GM19468 (cell line): Measurements from ENCODE around the gene MORC2.

Experiments
- ATAC-seq: cut with Tn5 transposase; IDR thresholded peaks from one replicate; pipeline ENCODE4 v1.9.1; 2021; ENCODE audit warnings: mild to moderate bottlenecking, moderate library complexity, moderate number of reproducible peaks; ENCODE audit not compliant: unreplicated experiment; ENCODE audit errors: extremely low read depth

The MORC2 gene

DNA sequence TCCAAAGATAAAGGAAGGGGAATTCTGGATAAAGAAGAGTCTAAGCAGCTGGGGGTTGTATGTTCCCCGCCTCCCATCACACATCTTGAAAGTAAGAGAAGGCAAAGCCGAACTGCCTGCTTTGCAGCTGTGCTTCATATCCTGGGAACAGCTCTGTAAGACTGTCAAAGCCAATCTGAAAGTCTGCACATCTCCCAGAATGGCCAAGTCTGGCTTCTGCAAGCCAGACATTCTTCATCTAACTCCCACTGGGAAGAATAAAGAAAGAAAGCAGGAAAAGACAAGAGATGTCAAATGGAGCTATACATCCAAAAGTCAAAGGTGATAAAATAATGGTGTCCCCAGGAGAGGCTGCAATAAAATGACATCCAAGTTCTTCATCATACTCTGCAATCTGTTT, 15.4 kb downstream of the MORC2 start:
- no peak for ATAC-seq

DNA sequence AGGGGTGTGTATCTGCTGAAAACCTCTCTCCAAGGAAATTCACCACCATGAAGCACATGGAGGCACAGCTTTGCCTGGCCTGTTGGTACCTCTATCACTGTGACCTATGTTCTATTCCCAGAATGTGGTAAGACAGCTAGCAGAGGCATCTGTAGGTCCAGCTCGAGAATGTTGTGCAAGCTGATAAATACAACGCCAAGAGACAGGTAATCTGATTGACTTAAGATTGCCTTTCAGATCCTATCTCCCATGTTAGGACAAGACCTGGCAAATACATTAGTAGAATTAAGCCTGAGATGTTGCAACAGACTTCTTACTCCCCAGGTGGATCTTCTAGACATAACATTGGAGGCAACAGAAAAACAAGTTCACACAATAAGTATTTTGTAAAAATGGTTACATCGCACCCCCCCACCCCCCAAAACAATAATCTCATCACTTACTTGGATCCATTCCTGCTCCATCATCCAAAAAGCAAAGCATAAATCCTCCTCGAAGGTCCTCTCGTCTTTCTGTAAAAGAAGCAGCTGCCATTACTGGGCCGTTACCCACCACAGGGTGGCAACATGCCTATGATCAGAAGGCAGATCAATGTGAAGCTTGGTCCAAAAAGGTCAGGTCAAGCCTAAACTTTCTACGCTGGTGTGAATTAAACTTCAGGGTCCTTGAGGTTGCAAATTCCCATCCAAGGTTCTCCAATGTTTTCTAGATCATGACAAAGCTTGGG, 18.5 kb downstream of the MORC2 start:
- ATAC-seq = no peak

DNA sequence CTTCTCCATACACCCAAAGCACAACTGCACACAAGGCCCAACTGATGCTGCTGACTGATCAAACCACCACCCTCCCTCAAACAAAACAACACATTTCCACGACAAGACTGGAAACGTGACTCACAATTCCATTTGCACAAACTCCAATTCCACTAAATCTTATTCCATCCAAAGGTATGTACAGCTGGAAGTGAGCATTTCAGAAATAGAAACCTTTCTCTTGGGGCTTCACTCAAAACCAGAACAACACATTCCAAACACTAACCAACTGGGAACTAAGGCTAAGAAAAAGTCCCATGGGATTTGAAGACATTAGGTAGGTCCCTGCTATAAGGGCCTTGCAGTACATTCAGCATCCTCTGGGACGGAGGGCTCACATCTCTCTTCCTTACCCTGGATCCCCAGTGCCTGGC, 19.6 kb downstream of the MORC2 start:
- no peak for ATAC-seq

DNA sequence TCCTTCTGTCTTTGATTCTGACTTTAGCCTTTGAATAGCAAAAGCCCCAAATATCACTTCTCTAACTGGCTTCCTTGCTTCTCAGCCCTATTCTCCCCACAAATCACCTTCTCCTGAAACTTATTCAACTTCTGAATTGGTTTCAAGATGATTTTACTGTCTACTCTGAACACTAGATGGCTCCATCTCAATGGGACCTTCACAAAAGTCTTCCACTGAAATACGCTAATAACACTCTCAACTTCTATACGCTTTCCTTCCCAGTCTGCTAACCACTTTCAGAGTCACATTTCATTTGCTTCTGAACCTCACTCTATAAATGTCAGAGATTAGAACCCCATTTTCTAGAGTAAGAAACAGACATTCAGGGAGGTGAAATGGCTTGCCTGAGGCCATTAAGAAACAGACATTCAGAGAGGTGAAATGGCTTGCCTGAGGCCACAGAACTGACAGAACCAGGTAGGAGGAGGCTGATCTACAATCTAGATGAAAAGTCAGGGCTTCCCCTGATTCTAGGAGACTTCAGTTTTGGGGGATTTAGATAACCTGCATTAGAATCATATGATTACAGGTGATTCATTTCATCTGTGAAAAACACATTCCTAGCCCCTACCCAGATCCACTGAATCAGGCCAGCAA, 20.6 kb downstream of the MORC2 start:
- no peak for ATAC-seq

DNA sequence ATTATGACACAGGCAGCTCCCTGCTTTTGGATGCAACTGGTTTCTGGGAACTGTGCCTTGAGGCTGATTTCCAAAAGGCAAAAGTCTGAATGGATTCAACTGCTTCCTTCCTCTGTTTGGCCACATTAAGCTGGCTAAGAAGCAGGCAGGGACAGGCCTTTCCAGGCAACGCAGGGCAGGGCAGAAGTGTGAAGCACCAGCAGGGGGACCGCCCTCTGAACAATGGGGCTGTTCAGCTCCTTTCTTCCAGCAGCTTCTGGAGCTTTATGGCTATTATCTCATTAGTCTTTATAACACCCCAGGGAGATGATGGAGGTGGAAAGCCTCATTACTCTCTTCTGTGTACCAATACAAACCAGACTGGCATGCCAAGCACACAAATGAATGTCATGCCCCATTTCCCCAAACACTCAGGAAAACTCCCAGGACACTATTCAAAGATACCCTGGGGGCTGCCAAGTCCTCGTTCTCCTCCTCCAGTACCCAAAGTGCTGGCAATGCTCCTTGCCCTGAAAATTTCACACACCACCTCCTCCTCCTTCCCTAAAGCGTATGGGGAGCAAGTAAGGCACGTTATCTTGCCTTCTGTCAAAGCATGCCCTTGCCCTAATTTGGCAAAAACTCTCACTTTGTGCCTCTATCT, 21.3 kb downstream of the MORC2 start:
- ATAC-seq = no peak

DNA sequence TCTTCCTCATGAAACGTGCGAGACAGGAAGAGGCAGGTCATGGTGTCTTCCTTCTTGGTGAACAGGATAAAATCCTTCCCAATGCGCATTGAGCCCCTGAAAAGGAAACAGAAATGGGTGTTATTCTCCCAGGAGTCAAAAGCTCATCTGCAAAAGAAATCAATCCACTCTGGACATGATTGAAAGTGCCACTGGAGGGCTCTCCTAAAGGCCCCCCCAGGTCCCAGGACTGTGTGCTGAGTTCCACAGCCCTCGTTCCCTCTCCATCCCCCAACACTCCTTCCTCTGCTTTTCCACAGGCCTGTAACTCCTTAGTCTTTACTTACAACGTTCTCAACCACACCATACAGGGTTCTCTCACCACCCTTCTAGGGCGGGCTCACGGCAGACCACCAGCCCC, 22.2 kb downstream of the MORC2 start:
- ATAC-seq = no peak

DNA sequence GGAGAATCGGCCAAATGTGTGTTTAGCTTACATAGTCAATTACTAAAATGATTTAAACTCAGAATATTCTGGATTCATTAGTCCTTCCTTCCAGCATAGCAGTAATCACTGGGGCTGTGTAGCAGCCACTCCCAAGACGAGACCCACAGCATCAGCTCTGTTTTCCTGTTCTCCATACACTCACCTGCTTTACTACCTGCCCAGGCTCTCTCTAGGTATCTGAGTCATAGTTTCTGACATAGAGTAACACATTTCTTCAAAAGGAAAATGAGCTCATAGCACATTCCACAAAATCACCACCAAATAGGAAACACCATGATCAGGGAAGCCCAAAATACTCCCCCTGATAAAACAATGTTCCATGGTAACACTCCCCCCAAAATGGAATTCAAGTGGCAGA, 22.9 kb downstream of the MORC2 start:
- ATAC-seq = no peak

DNA sequence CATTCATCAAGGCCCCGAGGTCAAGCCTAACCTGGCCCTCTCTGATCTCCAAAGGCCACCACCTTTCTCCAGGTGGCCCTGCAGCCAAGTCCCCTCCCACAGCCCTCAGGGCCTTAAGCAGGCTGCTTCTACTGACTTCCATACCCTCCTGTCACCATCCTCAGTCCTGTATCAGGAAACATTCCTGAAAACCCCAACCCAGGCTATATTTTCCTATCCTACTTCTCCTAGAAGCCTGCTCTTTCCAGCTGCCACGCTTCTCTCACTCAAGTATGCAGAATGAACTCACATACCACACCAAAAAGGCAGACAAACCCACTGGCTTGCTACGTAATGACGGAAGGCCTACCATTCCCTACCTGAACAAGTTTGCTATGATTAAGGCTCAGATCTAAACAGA, 23.6 kb downstream of the MORC2 start:
- ATAC-seq = no peak

DNA sequence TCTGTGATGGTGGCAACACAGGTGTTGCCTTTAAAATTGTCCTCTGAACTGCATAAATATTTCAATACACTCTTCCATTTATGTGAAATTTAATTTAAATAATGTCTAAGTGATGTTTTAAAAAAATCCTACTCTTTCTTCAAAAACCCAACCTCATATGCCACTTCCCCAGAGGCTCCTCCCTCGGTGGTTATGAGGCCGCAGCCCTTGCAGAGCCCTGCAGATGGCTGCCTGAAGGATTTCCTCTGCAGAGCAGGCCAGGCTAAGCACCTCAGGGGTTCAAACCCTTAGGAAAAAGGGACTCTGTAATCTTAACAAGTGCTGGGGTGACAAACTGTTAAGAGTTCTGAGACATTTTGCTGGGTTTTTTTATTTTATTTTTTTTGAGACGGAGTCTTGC, 25.2 kb downstream of the MORC2 start:
- ATAC-seq = no peak

DNA sequence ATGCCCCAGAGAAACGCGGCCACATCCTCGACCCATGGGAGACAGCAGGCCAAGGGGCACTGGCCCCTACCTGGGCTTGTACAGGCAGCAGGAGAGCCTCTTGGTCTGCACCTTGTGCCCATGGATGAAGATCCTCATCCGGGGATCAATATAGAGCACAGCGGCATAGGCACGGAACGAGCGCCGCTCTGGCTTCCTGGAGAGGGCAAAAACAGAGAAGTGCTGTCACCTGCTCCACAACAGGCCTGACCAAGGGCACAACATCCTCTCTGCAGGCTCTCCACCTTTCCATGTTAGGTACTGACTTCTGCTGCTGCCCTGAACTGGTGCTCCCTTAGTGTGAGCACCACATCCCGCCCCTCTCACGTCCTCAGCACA, 27.2 kb downstream of the MORC2 start:
- no peak for ATAC-seq

DNA sequence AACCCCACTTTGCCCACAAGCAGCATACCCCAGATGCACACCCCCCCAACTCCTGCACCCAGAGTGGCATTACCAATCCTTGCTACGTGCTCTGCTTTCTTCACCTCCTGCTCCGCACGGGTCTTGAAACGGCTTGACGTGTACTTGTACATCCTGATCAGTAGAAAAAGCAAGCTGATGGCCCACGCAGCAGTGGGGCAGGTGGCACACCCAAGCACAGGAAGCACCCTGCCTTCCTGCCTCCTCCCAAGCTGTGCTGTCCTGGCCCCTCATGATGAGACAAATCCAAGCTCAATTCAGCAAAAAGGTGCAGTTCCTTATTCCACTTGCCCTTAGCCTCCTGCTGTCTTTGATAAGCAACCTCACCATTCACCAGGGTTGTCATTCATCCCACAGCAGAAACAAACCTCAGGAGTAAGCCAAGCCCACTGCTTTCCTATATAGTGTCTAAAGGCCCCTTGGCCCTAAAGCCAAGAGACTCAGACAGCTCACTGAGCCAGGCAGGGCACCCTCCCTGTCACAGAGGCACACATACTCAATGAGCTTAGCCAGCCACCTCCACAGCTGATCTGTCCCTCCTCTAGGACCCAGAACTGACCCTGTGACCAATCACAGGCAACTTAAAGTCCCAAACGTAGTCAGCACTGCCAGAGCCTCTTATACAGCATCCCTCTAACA, 27.8 kb downstream of the MORC2 start:
- ATAC-seq = no peak

DNA sequence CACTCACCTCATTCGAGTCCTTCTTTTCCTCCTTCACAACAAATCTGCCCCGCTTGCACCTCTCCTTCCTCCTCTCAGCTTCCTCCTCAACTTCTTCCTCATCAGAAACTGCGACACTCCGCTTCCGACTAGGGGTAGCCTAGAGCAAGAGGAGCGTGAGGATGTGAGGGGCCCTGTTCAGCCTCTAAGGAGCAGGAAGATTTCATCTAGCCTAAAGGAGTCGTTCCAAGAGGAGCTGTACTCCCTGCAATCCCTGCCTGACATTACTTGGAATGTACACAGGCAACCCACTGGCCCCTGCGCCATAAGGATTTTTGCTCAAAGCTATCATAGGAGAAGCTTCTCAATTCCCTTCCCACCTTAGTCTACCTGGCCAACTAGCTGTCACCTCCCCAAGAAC, 34.5 kb downstream of the MORC2 start:
- no peak for ATAC-seq

DNA sequence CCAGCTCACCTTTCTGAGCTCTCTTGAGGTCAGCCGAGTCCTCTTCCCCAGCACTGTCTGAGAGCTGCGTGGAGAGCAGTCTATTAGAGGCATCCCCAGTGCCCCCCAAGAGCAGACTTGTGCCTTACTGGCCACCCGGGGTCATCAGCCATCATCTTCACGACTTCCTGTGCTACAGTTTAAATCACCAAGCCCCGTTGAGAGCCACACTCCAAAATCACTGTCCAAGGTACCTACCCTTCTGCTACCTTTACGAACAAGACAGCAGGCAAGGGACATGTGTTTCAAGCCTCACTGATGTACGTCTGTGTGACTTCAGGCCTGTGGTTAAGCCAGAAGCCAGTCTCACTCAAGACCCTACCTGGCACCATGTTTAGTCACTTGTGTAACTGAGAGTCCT, 35.1 kb downstream of the MORC2 start:
- ATAC-seq = no peak

DNA sequence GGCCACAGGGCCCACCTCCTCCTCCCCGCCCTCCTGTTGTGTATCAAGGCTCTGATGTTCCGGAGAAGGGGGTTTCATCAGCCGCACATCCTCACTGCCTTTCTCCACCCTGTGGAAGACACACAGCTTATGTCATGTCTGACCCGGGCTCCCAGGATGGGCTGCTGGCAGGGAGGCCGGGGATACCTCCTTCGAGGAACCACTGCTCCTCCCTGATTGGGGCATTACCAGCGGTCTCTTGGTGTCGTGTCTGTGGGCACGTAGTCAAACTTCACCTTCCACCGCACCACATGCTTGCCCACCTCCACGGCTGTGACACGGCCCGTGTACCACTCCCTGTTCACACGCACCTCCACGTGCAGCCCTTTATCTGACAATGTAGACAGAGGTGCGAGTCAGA, 35.9 kb downstream of the MORC2 start:
- no peak for ATAC-seq

DNA sequence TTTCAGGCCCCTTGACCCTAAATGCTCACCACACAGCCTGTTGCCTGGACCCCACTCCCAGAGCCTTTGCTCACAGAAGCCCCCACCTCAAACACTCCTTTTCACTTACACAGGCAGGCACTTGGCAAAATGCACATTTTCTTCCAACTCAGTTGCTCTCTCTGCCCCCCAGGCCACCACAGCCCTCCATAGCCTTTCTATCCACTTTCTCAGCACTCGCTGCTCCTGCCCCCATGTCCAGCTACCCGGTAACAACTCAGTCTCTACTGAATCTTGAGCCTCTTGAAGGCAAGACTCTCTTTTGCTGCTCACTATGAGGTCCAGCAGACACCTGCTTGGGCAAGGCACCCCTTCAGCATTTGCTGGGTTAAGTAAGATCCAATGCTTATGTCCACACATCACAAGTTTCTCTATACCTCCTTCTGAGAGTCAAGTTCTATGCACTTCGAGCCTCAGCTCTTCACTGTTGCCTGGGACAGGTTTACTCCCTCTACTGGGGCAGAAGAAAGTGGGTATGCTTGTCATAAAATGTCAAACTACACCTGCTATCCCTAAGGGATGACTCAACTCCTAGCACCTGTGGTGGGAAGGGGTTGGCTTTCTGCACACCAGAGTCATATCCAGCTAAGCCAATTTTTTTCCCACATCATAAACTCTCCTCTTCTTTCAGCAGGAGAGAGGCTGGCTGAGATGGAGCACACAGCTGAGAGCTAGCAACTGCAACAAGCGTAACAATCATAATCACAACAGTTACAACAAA, 36.9 kb downstream of the MORC2 start:
- ATAC-seq = no peak

DNA sequence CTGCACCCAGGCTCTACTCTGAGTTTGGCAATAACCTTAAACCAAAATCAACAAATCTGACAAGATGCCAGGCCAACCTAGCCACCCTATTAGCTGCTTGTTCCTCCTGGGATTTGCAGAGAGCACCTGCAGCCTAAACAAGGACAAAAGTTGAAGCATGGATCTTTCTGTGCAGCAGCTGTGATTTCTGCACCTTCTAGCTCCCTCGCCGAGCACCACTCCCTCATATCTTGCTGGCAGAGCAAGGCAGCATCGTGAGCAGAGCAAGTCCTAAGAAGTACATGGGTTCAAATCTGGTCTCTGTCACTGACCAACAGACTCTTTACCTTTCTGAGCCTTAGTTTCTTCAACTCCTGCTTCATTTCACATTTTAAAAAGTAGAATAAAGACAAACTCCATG, 38.3 kb downstream of the MORC2 start:
- ATAC-seq = no peak

DNA sequence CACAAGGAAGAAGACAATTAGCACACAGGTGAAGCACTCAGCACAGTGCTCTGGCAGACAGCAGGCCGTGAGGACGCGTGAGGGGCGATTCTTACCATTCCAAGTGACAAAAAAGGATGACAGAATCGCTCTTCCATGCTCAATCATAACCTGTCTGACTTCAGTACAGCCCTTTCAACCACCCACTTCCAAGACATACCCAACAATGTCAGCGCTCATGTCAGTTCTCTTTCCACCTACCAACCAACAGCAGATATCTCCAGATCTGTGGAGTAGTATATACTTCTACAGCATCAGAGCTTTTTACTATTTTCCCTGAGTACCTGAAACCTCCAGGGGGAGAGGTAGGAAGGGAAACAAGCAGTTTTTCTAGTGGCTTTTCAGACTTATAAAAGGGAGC, 40.2 kb downstream of the MORC2 start:
- ATAC-seq = no peak

DNA sequence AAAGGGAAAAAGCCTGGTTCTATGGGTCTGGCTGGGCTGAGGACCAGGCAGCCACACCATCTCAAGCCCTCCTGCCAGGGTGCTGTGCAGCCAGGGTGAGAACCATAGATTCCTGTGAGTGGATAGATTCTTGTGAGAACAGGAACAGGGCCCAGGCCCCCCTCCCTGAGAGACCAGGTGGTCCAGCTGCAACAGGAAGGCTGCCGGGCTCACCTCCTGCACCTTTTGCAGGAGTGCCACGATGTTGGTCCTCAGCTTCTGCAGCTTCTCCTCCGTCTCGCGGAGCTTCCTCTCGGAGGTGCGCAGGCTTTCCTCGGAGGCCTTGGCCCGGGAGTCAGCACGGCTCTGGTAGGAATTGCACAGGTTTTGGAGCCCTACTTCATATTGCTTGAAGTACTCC, 40.8 kb downstream of the MORC2 start:
- ATAC-seq = no peak

DNA sequence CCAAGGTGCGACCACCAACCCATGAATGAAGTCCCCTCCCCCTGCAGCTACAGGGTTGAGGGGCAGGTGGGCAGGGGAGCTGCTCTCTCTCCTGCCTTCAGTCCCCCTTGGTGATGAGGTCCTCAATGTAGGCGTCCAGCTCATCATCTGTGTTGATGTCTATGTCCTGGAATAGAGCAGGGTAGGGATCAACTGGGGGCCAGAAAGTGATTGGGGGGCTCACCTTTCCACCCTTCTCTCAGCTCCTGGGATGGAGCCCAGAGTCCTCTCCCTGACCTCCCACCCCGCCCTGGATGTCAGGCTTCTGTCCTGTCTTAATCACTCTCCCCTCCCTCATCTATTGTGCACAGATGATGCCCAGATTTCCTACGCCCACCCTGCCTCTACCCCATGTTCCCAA, 41.9 kb downstream of the MORC2 start:
- ATAC-seq = no peak

DNA sequence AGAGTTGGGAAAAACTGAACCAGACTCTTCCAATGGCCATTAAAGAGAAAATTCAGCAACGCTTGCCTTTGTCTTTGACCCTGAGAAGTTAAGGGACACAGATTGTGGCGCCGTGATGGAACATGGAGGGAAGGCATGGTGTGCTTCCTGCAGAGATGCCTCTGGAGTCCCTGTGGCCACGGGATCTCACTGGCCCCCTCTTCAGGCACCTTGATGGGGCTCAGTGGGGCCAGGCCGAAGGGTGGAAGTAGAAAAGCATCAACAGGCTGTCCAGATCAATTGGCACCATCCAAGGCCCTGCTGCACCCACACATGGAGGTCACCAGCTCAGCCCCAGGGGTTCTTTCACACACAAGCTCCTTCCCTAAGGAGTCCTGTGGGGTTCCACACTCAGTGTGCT, 42.9 kb downstream of the MORC2 start:
- ATAC-seq = no peak
